ENCODE data around the gene TPCN1.
A peak's percentile ranks its signal among the peaks of the same experiment; 100 is the strongest.

The TPCN1 gene

GRCh38 chr12:113287146-113287898, 66.1 kb downstream of the TPCN1 start:
- no peak for DNase-seq (ENCODE audit: low spot score)

GRCh38 chr12:113287899-113288282, 66.6 kb downstream of the TPCN1 start:
- no peak for DNase-seq (ENCODE audit: low spot score)

GRCh38 chr12:113289361-113289760, 68.1 kb downstream of the TPCN1 start:
- no peak for DNase-seq (ENCODE audit: low spot score)

- no peak for DNase-seq (ENCODE audit: low spot score)
Measured at GRCh38 chr12:113290506-113290905, 69.2 kb downstream of the TPCN1 start.

GRCh38 chr12:113291586-113291985, 70.3 kb downstream of the TPCN1 start:
- DNase-seq (ENCODE audit: low spot score), result no peak

- no peak for DNase-seq (ENCODE audit: low spot score)
Measured at GRCh38 chr12:113292091-113292490, 70.8 kb downstream of the TPCN1 start.

GRCh38 chr12:113292547-113292946, 71.3 kb downstream of the TPCN1 start:
- DNase-seq (ENCODE audit: low spot score), result no peak

- DNase-seq (ENCODE audit: low spot score), result no peak
Measured at GRCh38 chr12:113293100-113293499, 71.8 kb downstream of the TPCN1 start.

- DNase-seq (ENCODE audit: low spot score), result no peak
Measured at GRCh38 chr12:113295886-113296556, 74.8 kb downstream of the TPCN1 start.

GRCh38 chr12:113296557-113297213, 75.4 kb downstream of the TPCN1 start:
- no peak for DNase-seq (ENCODE audit: low spot score)

- no peak for DNase-seq (ENCODE audit: low spot score)
Measured at GRCh38 chr12:113297214-113297587, 75.9 kb downstream of the TPCN1 start.

- no peak for DNase-seq (ENCODE audit: low spot score)
Measured at GRCh38 chr12:113297621-113298471, 76.6 kb downstream of the TPCN1 start.

- no peak for DNase-seq (ENCODE audit: low spot score)
Measured at GRCh38 chr12:113298472-113298817, 77.2 kb downstream of the TPCN1 start.

GRCh38 chr12:113298861-113299545, 77.7 kb downstream of the TPCN1 start:
- no peak for DNase-seq (ENCODE audit: low spot score)

GRCh38 chr12:113299619-113300237, 78.5 kb downstream of the TPCN1 start:
- DNase-seq (ENCODE audit: low spot score), result peak; percentile 84

GRCh38 chr12:113301811-113302210, 80.5 kb downstream of the TPCN1 start:
- DNase-seq (ENCODE audit: low spot score), result no peak

- no peak for DNase-seq (ENCODE audit: low spot score)
Measured at GRCh38 chr12:113302466-113302865, 81.2 kb downstream of the TPCN1 start.

- no peak for DNase-seq (ENCODE audit: low spot score)
Measured at GRCh38 chr12:113302886-113303640, 81.8 kb downstream of the TPCN1 start.

- no peak for DNase-seq (ENCODE audit: low spot score)
Measured at GRCh38 chr12:113305281-113305856, 84.1 kb downstream of the TPCN1 start.

- DNase-seq (ENCODE audit: low spot score), result no peak
Measured at GRCh38 chr12:113306382-113306781, 85.1 kb downstream of the TPCN1 start.
